ENCODE measurements around the gene GRK3. TPM values are rescaled to one million over a fixed set of nuclear protein-coding genes. Genes with fewer than 3 reads are reported as not detected.

Gene GRK3
- total and polyA plus RNA-seq, 10 of the 15 experiments (the other 5 are each of a cell fraction or from before 2014, with no cell fraction given), result 3.1 to 35.1 (median 14.7) TPM

GRCh38 chr22:25760848-25761595 lies 196.5 kb downstream of the GRK3 start:
- intact Hi-C loops (cut with micrococcal nuclease; ENCODE audit: unreplicated experiment), result no loop called here
- ChIA-PET RAD21 (ENCODE audit: unreplicated experiment) (interaction anchor here (1.1 kb wide), 1 partner anchor 11 kb away, joined by 4 read pairs; no protein-coding TSS in a partner anchor), POLR2A (interaction anchor here (0.6 kb wide), 1 partner anchor 20 kb away, joined by 3 read pairs; no protein-coding TSS in a partner anchor), CTCF (interaction anchor here (0.9 to 1.3 kb wide), 2 partner anchors 12 to 217 kb away, joined by 3 read pairs; no protein-coding TSS in a partner anchor), SMC1A (ENCODE audit: uncharacterized antibody, unreplicated experiment) (no interaction called here)
- no TSS peak for BruUV-seq (replicated peaks)
- Histone ChIP-seq H3K79me2 (ENCODE audit: control insufficient read depth, insufficient read depth, low read length) (no peaks in the 10 kb centered on the region), H3K36me3 (ENCODE audit: control insufficient read depth in 2 of 2, insufficient read depth in 2 of 2, low read length in 1 of 2) (no peaks in the 10 kb centered on the region), H3K27me3 (replicated peaks in 1 of 2; ENCODE audit: control insufficient read depth in 2 of 2, insufficient read depth in 2 of 2, low read length in 1 of 2) (no peaks in the 10 kb centered on the region), H3K4me2 (ENCODE audit: control insufficient read depth, insufficient read depth) (no peak overlapping the region), H3K27ac (ENCODE audit: control insufficient read depth, insufficient read depth) (no peak overlapping the region), H3K4me1 (ENCODE audit: control insufficient read depth, insufficient read depth, low read length) (no peaks in the 10 kb centered on the region), H3K9me3 (replicated peaks; ENCODE audit: control insufficient read depth, insufficient read depth, low read length) (no peaks in the 10 kb centered on the region; the same call in 2 of the 3 replicates), H3K4me3 (no peak overlapping the region), H3K9ac (ENCODE audit: control insufficient read depth, insufficient read depth, low read length) (no peak overlapping the region), H4K20me1 (ENCODE audit: control insufficient read depth, insufficient read depth) (no peaks in the 10 kb centered on the region), H2AFZ (ENCODE audit: control insufficient read depth, low read depth, low read length) (no peak overlapping the region)
- in situ Hi-C loops (cut with MboI), result no loop called here
- 33% methylated on average over 15 of the region's 15 CpGs for WGBS (ENCODE audit: insufficient coverage, insufficient replicate concordance, low lambda C conversion rate, missing lambda C conversion rate)
- no peak for ATAC-seq
- DNase-seq (ENCODE audit: low read depth, low spot score), result no peak
- FAIRE-seq, result no peak
- TF ChIP-seq NFYA (IDR thresholded peaks at IDR 0.05; ENCODE audit: borderline replicate concordance, low read depth, low read length), result no peak
- no peak for TF ChIP-seq RCOR1 (conservative IDR thresholded peaks at IDR 0.05; ENCODE audit: low read depth, low read length)
- TF ChIP-seq PAX5 (IDR thresholded peaks at IDR 0.05; ENCODE audit: borderline replicate concordance, low read depth, low read length), result no peak
- TF ChIP-seq SMC3 (IDR thresholded peaks at IDR 0.05; ENCODE audit: borderline replicate concordance, low read length), result no peak
- TF ChIP-seq POLR2A (IDR thresholded peaks at IDR 0.05; ENCODE audit: low read depth, low read length), result no peak
- TF ChIP-seq CHD4 (IDR thresholded peaks at IDR 0.05), result no peak
- TF ChIP-seq SKIL (IDR thresholded peaks at IDR 0.05; ENCODE audit: low read depth, poor library complexity, severe bottlenecking), result no peak
- no peak for TF ChIP-seq TCF3 (IDR thresholded peaks at IDR 0.05; ENCODE audit: borderline replicate concordance, insufficient read depth, low read depth, low read length)
- TF ChIP-seq CEBPB (IDR thresholded peaks at IDR 0.05; ENCODE audit: borderline replicate concordance in 1 of 2, low read depth in 2 of 2, low read length in 2 of 2), result no peak
- no peak for TF ChIP-seq SIX5 (IDR thresholded peaks at IDR 0.05; ENCODE audit: low read depth, low read length, severe bottlenecking)
- no peak for TF ChIP-seq MXI1 (IDR thresholded peaks at IDR 0.05; ENCODE audit: low read depth, low read length)
- TF ChIP-seq BCLAF1 (IDR thresholded peaks at IDR 0.05), result no peak
- TF ChIP-seq KDM1A (IDR thresholded peaks at IDR 0.05; ENCODE audit: borderline replicate concordance), result no peak
- TF ChIP-seq ZBTB4 (CRISPR knock-in tag; IDR thresholded peaks at IDR 0.05), result no peak

Measured in GM12878 (cell line).